Stimulated activated naive B cell treated with anti-CD40 and anti-IgM and Interleukin-4, amounts not matched to agents 10 μg/mL and 1 μg/mL and 100 μg/mL, for 72 hours (primary cell): ENCODE data around the gene ADAMTS19.
A peak's percentile ranks its signal among the peaks of the same experiment; 100 is the strongest.

Source experiments
- ATAC-seq, 2 donors: fragments of 150-1000 bp; cut with Tn5 transposase; replicated peaks; 2 replicates each; pipeline ENCODE4 v1.10.0; 2021; ENCODE audit warnings: moderate library complexity in 1 of 2
- DNase-seq: peaks from one replicate; pipeline ENCODE4 v3.0.0; 2021
- H3K27ac Mint-ChIP-seq: one replicate; pipeline ENCODE4 v1.8.0; 2022; ENCODE audit warnings: mild to moderate bottlenecking, mixed read lengths
- H3K27me3 Mint-ChIP-seq, 2 donors: one replicate each; pipeline ENCODE4 v1.8.0; 2022; ENCODE audit warnings: mixed read lengths in 2 of 2
- H3K36me3 Mint-ChIP-seq, 2 donors: one replicate each; pipeline ENCODE4 v1.8.0; 2022; ENCODE audit warnings: mixed read lengths in 2 of 2, mild to moderate bottlenecking in 1 of 2
- H3K4me1 Mint-ChIP-seq, 2 donors: one replicate each; pipeline ENCODE4 v1.8.0; 2022; ENCODE audit warnings: mixed read lengths in 2 of 2, mild to moderate bottlenecking in 1 of 2
- H3K4me3 Mint-ChIP-seq, 2 donors: one replicate each; pipeline ENCODE4 v1.8.0; 2022; ENCODE audit warnings: mild to moderate bottlenecking in 2 of 2, mixed read lengths in 2 of 2, moderate library complexity in 1 of 2
- H3K9me3 Mint-ChIP-seq, 2 donors: one replicate each; pipeline ENCODE4 v1.8.0; 2022; ENCODE audit warnings: mixed read lengths in 2 of 2, mild to moderate bottlenecking in 1 of 2

The ADAMTS19 gene

GRCh38 chr5:129454461-129454860 lies 5.6 kb upstream of the ADAMTS19 start:
- Mint-ChIP-seq H3K9me3 (peaks cover 3 to 5% of the 10 kb centered on the region in 2 donors), H3K27me3 (peaks cover 9 to 13% of the 10 kb centered on the region in 2 donors), H3K4me3 (no peak overlapping the region), H3K4me1 (no peaks in the 10 kb centered on the region), H3K27ac (no peak overlapping the region), H3K36me3 (peaks cover 0 to 2% of the 10 kb centered on the region in 2 donors)
- DNase-seq (no peak), ATAC-seq (no peak)

- H3K9me3 Mint-ChIP-seq: peaks cover under 1 to 1% of the 10 kb centered on the region in 2 donors
- DNase-seq (no peak), ATAC-seq (no peak)
- H3K27ac Mint-ChIP-seq: no peak overlapping the region
- no peak overlapping the region for H3K4me3 Mint-ChIP-seq
- H3K36me3 Mint-ChIP-seq: peaks cover 2 to 5% of the 10 kb centered on the region in 2 donors
- H3K4me1 Mint-ChIP-seq: peaks cover 4 to 16% of the 10 kb centered on the region in 2 donors
- peaks cover 33 to 44% of the 10 kb centered on the region in 2 donors for H3K27me3 Mint-ChIP-seq
Measured at GRCh38 chr5:129459450-129459776, 685 bp upstream of the ADAMTS19 start.

GRCh38 chr5:129460672-129460935 lies 506 bp downstream of the ADAMTS19 start:
- DNase-seq (no peak), ATAC-seq (no peak)
- Mint-ChIP-seq H3K27ac (peak overlapping the region; percentile 48), H3K4me3 (peak overlapping the region in 1 of 2 donors; percentile 51), H3K27me3 (peaks cover 33 to 44% of the 10 kb centered on the region in 2 donors), H3K4me1 (peaks cover 4 to 16% of the 10 kb centered on the region in 2 donors), H3K36me3 (peaks cover 2 to 5% of the 10 kb centered on the region in 2 donors), H3K9me3 (no peaks in the 10 kb centered on the region)

DNA sequence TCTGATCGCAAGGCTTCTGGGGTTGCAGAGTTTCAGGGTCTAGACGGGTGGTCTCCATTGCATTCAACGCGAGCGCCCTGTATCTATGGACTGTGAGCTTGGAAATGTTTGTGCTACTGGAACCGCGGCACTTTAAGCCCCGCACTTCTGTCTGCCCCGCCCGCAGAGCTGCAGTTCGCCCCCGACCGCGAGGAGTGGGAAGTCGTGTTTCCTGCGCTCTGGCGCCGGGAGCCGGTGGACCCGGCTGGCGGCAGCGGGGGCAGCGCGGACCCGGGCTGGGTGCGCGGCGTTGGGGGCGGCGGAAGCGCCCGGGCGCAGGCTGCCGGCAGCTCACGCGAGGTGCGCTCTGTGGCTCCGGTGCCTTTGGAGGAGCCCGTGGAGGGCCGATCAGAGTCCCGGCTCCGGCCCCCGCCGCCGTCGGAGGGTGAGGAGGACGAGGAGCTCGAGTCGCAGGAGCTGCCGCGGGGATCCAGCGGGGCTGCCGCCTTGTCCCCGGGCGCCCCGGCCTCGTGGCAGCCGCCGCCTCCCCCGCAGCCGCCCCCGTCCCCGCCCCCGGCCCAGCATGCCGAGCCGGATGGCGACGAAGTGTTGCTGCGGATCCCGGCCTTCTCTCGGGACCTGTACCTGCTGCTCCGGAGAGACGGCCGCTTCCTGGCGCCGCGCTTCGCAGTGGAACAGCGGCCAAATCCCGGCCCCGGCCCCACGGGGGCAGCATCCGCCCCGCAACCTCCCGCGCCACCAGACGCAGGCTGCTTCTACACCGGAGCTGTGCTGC lies 1.0 kb downstream of the ADAMTS19 start:
- H3K4me1 Mint-ChIP-seq: peaks cover 4 to 16% of the 10 kb centered on the region in 2 donors
- H3K9me3 Mint-ChIP-seq: no peaks in the 10 kb centered on the region
- peak in 1 of 2 donors; percentile 16 for ATAC-seq
- peaks cover 33 to 44% of the 10 kb centered on the region in 2 donors for H3K27me3 Mint-ChIP-seq
- DNase-seq: no peak
- H3K36me3 Mint-ChIP-seq: peaks cover 2 to 5% of the 10 kb centered on the region in 2 donors
- peak overlapping the region; percentile 48 for H3K27ac Mint-ChIP-seq
- H3K4me3 Mint-ChIP-seq: peak overlapping the region; percentile 22 to 45

DNA sequence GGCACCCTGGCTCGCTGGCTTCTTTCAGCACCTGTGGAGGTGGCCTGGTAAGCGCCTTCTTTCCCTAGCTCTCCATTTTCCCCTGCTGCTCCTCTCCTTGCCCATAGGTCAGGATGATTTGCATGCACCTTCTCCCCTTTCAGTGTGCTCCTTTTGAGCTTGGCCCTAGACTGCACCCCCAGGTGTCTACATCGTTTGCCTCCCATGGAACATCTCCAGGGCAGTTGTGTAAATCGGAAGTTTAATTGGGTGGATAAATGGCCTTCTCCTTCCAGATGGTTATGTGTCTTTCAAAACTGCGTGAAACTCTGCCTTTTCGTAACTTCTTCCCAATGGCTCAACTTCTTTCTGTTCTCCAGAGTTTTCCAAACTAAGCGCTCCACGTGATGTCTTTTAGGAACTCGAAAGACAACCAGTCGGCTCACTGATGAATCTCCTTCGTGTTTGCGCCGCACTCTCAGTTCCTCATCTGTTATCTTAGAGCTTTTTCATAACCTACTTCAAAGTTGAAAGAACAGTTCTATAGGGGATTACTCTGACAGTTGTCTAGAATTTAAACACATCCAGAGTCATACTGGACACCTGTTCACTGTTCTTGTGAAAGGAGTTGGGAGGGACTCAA lies 1.7 kb downstream of the ADAMTS19 start:
- Mint-ChIP-seq H3K9me3 (no peaks in the 10 kb centered on the region), H3K4me3 (peak overlapping the region; percentile 17 to 45), H3K27ac (peak overlapping the region; percentile 81), H3K4me1 (peaks cover 4 to 16% of the 10 kb centered on the region in 2 donors), H3K27me3 (peaks cover 33 to 44% of the 10 kb centered on the region in 2 donors), H3K36me3 (peaks cover 2 to 5% of the 10 kb centered on the region in 2 donors)
- DNase-seq: no peak
- ATAC-seq: no peak

GRCh38 chr5:129465776-129466344 lies 5.8 kb downstream of the ADAMTS19 start:
- H3K9me3 Mint-ChIP-seq: no peaks in the 10 kb centered on the region
- H3K27ac Mint-ChIP-seq: no peak overlapping the region
- peaks cover 0 to 5% of the 10 kb centered on the region in 2 donors for H3K36me3 Mint-ChIP-seq
- peaks cover 4 to 5% of the 10 kb centered on the region in 2 donors for H3K4me1 Mint-ChIP-seq
- peaks cover 15 to 18% of the 10 kb centered on the region in 2 donors for H3K27me3 Mint-ChIP-seq
- no peak for ATAC-seq
- no peak for DNase-seq
- no peak overlapping the region for H3K4me3 Mint-ChIP-seq

GRCh38 chr5:129474544-129474943 lies 14.4 kb downstream of the ADAMTS19 start:
- Mint-ChIP-seq H3K36me3 (no peaks in the 10 kb centered on the region), H3K9me3 (no peaks in the 10 kb centered on the region), H3K4me1 (no peaks in the 10 kb centered on the region), H3K4me3 (no peak overlapping the region), H3K27me3 (no peaks in the 10 kb centered on the region), H3K27ac (no peak overlapping the region)
- no peak for DNase-seq
- ATAC-seq: no peak

DNA sequence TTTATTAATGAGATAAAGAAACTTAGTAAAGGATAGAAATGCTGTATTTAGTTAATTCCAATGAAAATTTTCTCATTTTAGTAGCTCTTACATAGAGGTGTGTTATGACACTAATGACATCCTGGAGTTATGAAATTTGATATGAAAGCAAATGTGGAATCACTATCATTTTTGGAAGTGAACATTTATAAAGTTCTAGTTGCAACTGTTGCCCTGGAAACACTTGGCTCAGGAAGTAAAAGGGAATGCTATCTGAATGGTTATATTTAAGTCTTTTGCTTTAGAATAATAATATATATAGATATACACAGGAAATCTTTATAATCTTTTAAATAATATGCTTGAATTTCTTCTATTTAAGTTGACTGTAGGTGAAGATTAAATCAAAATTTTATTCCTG lies 16.7 kb downstream of the ADAMTS19 start:
- Mint-ChIP-seq H3K9me3 (no peaks in the 10 kb centered on the region), H3K36me3 (no peaks in the 10 kb centered on the region), H3K4me3 (no peak overlapping the region), H3K27me3 (no peaks in the 10 kb centered on the region), H3K4me1 (no peaks in the 10 kb centered on the region), H3K27ac (no peak overlapping the region)
- DNase-seq: no peak
- no peak for ATAC-seq

DNA sequence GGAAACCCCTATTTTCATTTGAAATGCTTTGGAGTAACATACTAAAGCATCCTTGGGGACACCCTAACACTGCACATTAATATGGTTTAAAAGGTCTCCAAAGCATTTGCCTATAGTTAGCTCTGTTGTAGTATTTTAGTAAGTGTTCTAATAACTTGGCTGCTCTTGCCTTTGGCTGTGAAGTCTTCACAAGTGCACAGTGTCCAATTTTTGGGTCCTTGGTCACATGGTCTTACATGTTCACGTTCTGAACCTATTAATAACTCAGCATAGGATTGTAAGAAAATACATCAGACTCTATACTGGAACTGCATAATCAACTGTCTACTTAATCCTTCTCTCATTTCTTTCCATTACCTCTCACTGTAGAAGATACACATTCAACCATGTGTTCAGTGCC lies 17.4 kb downstream of the ADAMTS19 start:
- Mint-ChIP-seq H3K27me3 (no peaks in the 10 kb centered on the region), H3K9me3 (no peaks in the 10 kb centered on the region), H3K4me3 (no peak overlapping the region), H3K4me1 (no peaks in the 10 kb centered on the region), H3K36me3 (no peaks in the 10 kb centered on the region), H3K27ac (no peak overlapping the region)
- DNase-seq (no peak), ATAC-seq (no peak)

DNA sequence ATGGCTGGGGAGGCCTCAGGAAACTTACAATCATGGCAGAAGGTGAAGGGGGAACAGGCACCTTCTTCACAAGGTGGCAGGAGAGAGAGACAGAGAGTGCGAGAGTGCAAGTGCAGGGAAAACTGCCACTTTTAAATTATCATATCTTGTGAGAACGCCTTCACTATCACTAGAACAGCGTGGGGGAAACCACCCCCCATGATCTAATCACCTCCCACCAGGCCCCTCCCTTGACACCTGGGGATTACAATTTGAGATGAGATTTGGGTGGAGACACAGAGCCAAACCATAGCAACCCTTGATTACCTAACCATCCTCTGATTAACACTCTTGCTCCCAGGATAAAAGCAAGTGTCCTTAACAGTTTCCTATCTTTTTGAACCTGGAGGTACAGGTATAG lies 21.1 kb downstream of the ADAMTS19 start:
- DNase-seq (no peak), ATAC-seq (no peak)
- Mint-ChIP-seq H3K36me3 (no peaks in the 10 kb centered on the region), H3K9me3 (no peaks in the 10 kb centered on the region), H3K4me3 (no peak overlapping the region), H3K27ac (no peak overlapping the region), H3K4me1 (no peaks in the 10 kb centered on the region), H3K27me3 (no peaks in the 10 kb centered on the region)

- Mint-ChIP-seq H3K27ac (no peak overlapping the region), H3K36me3 (no peaks in the 10 kb centered on the region), H3K4me3 (no peak overlapping the region), H3K4me1 (no peaks in the 10 kb centered on the region), H3K27me3 (no peaks in the 10 kb centered on the region), H3K9me3 (peaks cover 0 to 2% of the 10 kb centered on the region in 2 donors)
- DNase-seq: no peak
- peak; percentile 60 to 78 for ATAC-seq
Measured at GRCh38 chr5:129496421-129496820, 36.3 kb downstream of the ADAMTS19 start.

GRCh38 chr5:129496864-129497595 lies 36.9 kb downstream of the ADAMTS19 start:
- no peak for DNase-seq
- Mint-ChIP-seq H3K27me3 (no peaks in the 10 kb centered on the region), H3K4me3 (no peak overlapping the region), H3K4me1 (no peaks in the 10 kb centered on the region), H3K36me3 (no peaks in the 10 kb centered on the region), H3K9me3 (peaks cover 0 to 4% of the 10 kb centered on the region in 2 donors), H3K27ac (no peak overlapping the region)
- ATAC-seq: no peak

DNA sequence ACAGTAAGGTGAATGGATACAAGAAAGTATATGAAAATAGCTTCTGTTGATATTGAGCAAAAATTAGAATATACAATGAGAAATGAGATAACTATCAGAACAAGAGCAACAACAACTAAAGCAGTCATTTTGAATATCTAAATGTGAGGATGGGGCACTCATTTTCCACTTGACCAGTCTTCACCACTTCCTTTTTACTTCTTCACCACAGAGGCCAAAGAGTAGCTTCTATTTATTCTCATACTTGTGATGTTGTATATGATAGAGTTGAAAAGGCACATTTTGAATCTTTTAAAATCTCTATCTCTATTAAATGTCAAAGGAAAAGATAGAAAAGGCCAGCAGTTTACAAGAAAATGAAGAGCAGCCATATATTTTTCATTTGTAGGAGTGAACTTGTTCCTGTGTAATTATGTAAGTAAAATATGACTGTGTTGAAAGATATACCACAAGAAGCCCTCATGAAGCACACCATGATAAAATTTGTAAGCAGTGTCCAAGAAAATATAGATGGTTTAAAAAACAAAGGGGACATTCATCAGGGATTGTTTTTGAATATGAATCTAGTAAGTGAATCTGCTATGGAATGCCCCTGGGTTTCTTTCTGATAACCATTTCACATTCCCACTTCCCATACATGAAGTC lies 39.2 kb downstream of the ADAMTS19 start:
- no peaks in the 10 kb centered on the region for H3K36me3 Mint-ChIP-seq
- no peaks in the 10 kb centered on the region for H3K4me1 Mint-ChIP-seq
- H3K4me3 Mint-ChIP-seq: no peak overlapping the region
- ATAC-seq: peak in 1 of 2 donors; percentile 20
- no peak for DNase-seq
- H3K27ac Mint-ChIP-seq: no peak overlapping the region
- H3K9me3 Mint-ChIP-seq: peaks cover 0 to 5% of the 10 kb centered on the region in 2 donors
- no peaks in the 10 kb centered on the region for H3K27me3 Mint-ChIP-seq

- no peaks in the 10 kb centered on the region for H3K36me3 Mint-ChIP-seq
- H3K4me3 Mint-ChIP-seq: no peak overlapping the region
- no peak for ATAC-seq
- no peaks in the 10 kb centered on the region for H3K4me1 Mint-ChIP-seq
- DNase-seq: no peak
- H3K9me3 Mint-ChIP-seq: peaks cover 0 to 5% of the 10 kb centered on the region in 2 donors
- no peak overlapping the region for H3K27ac Mint-ChIP-seq
- no peaks in the 10 kb centered on the region for H3K27me3 Mint-ChIP-seq
Measured at GRCh38 chr5:129500101-129500500, 40.0 kb downstream of the ADAMTS19 start.
